Measurements from ENCODE around the gene RNF215.

RNF215 gene

GRCh38 chr22:30386960-30387827 lies at the start of gene RNF215:
RNF215 (minus strand) TSS chr22:30387411; CDS start chr22:30387313, 98 bp downstream.
- DNase-seq (ENCODE audit: low spot score) = peak; percentile 75

DNA sequence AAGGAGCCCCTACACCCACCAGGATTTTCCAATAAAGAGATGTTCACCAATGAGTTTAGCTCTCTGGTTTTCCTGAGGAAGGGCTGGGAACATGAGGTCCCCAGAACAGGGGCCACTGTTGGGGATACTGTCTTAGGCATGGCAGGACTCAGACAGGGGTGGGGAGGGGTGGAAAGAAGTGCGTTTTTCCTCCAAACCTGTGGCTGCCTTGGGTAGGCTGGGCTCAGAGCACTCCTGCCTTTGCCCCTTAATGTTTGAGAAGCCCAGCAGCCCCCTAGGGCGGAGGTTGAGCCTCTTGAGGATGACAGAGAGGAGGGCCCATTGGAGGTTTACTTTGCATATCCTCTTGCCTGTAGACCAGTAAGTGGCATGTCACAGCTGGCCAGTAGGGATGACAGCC lies 49.0 kb upstream of the RNF215 start:
- no peak for DNase-seq (ENCODE audit: low spot score)

DNA sequence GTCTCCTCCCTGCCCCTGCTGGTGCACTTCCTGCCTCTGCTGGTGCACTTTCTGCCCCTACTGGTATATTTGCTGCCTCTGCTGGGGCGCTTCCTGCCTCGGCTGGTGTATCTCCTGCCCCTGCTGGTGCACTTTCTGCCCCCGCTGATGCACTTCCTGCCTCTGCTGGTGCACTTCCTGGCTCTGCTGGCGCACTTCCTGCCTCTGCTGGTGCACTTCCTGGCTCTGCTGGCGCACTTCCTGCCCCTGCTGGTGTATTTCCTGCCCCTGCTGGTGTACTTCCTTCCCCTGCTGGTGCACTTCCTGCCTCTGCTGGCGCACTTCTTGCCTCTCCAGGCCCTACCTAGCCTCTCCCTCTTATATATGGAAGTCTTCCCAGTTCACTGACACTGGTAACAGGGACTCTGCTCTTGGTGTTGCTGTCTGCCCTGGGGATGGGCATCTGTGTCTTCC lies 48.5 kb upstream of the RNF215 start:
- peak; percentile 86 for DNase-seq (ENCODE audit: low spot score)

DNA sequence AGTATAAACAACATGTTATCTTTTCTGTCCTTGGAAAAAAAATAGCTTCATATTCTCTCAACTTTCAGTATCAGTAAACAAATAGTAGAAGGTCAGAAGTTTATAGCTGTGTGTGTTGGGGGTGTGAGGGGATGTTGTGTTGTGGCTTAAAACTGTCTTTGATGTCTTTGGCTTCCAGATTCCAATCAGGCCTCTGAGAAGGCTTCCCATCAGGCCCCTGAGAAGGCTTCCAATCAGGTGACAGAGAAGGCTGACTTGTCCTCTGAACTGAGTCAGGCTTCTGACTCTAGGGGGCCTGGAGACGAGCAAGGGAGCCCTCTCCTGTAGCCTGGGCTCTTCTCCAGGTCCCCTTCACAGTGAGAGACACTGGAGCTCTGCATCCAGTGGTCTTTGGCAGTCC lies 47.6 kb upstream of the RNF215 start:
- no peak for DNase-seq (ENCODE audit: low spot score)

GRCh38 chr22:30433773-30434172 lies 46.6 kb upstream of the RNF215 start:
- DNase-seq (ENCODE audit: low spot score) = no peak

- DNase-seq (ENCODE audit: low spot score) = no peak
Measured at GRCh38 chr22:30433227-30433626, 46.0 kb upstream of the RNF215 start.

GRCh38 chr22:30432520-30432919 lies 45.3 kb upstream of the RNF215 start:
- no peak for DNase-seq (ENCODE audit: low spot score)

GRCh38 chr22:30432096-30432495 lies 44.9 kb upstream of the RNF215 start:
- no peak for DNase-seq (ENCODE audit: low spot score)

- DNase-seq (ENCODE audit: low spot score) = no peak
Measured at GRCh38 chr22:30430933-30431332, 43.7 kb upstream of the RNF215 start.

DNA sequence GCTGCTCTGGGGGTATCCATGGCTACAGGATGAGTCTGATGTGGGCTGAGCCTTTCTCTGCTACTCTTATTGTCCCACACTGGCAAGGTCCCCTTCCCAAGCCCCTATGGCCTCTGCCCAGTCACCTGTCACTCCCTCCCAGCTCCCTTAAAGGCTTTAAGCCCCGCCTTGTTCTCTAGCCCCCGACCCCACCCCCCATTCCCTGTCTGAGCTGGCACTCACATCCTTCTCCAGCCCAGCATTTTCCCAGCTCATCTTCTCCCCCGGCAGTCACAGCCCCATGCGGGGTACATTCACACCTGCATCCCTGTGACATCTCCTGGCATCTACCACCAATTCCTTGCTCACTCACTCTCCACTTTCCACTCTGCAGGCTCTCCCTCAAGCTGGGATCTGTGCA lies 42.7 kb upstream of the RNF215 start:
- DNase-seq (ENCODE audit: low spot score) = no peak

GRCh38 chr22:30427871-30428270 lies 40.7 kb upstream of the RNF215 start:
- no peak for DNase-seq (ENCODE audit: low spot score)

DNA sequence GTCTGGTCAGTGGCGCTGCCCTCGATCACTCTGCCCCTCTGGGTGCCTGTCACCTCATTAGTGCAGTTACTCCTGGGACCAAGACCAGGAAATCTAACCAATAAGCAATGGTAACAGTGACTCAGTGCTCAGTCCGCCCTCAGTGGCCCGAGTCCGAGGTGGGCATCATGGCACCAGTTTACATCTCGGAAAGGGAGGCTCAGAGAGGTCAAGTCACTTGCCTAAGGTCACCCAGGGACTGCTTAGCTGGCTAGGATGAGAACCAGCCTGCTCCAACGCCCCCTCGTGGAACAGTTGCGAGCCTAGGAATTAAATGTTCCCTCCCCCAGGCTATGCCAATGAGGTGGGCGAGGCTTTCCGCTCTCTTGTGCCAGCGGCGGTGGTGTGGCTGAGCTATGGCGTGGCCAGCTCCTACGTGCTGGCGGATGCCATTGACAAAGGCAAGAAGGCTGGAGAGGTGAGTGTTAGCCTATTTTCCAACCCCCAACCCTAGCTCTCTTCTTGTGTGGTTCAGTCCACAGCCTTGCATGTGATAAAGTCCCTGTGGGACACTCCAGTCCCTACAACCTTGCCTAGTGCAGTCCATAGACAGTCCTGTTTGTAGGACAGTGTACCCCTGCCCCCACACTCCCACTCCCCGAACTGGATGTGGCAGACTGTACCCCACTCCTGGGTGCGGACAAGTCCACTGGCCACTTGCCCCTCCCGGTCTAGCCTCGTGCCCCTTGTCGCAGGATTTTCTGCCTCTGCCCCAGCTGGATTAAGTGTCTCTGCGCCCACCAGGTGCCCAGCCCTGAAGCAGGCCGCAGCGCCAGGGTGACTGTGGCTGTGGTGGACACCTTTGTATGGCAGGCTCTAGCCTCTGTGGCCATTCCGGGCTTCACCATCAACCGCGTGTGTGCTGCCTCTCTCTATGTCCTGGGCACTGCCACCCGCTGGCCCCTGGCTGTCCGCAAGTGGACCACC lies 39.5 kb upstream of the RNF215 start:
- peak; percentile 86 for DNase-seq (ENCODE audit: low spot score)

DNA sequence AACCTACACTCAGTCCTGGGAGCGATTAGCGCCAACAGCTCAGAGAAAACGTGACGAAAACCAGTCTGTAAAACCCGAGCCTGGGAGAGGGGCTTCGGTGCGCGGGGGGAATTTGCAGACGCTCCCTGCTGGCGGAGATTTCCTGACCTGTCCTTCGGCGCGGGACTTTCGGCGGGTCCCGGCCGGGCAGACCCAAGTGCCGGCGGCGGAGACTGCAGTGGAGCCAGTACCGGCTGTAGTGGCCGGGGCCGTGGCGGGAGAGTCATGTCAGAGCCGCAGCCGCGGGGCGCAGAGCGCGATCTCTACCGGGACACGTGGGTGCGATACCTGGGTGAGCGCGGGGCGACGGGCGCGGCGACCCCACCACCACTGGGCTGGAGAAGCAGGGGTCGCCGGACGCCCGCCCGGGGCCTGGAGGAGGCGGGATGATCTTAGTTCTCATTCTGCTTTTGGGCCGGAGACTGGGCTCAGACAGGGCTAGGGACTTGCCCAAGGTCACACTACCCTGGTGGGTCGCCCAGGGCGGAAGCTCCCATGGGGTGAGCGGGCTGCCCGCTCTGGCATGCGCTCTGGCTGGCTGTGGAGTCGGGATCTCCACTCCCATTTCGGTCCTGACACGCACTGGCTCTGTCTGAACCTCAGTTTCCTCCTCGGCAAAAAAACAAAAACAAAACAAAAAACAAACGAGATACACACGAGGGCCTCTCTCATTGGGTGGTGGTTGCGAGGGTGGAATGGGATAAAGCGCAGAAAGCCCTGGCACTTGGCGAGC lies 38.6 kb upstream of the RNF215 start, which contains the start of gene MTFP1:
Gene MTFP1, plus strand, starts transcription at position 153 of the 772 bp plus-strand sequence. Its CDS starts 112 bp downstream, at position 265.
- peak; percentile 36 for DNase-seq (ENCODE audit: low spot score)

GRCh38 chr22:30425327-30425615 lies 38.1 kb upstream of the RNF215 start:
- no peak for DNase-seq (ENCODE audit: low spot score)

GRCh38 chr22:30424534-30425326 lies 37.5 kb upstream of the RNF215 start:
- DNase-seq (ENCODE audit: low spot score) = no peak

GRCh38 chr22:30423959-30424533 lies 36.8 kb upstream of the RNF215 start:
- peak; percentile 99 for DNase-seq (ENCODE audit: low spot score)

DNA sequence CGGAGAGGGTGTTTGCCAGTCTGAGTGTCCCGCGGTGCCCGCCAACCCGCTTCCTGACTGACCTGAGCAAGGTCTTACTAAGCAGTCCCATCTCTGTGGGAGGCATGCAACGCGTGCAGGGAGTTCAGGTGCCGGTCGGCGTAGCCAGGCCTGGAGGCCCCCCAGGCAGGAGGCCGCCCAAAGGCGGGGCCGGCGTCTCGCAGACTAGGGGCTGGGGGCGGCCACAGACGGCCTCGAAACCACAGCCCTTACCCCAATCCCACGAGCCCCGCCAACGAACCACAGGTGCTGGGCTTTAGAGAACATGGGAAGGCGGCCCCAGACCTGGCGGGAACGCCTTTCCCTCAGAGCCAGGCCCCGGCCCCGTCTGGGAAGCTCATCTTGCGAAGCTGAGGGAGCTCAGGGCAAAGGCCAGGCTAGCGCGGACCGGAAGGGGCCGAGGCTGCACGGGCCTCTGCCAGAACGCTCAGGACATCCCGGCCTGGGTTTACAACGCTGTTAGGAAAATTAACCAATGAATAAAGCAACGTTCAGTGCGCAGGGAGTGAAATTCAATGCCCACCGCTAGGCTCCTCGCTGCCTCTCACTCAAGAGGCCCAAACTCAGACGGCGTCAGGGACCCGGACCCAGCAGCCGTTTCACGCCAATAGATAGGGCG lies 36.2 kb upstream of the RNF215 start:
- DNase-seq (ENCODE audit: low spot score) = peak; percentile 18

DNA sequence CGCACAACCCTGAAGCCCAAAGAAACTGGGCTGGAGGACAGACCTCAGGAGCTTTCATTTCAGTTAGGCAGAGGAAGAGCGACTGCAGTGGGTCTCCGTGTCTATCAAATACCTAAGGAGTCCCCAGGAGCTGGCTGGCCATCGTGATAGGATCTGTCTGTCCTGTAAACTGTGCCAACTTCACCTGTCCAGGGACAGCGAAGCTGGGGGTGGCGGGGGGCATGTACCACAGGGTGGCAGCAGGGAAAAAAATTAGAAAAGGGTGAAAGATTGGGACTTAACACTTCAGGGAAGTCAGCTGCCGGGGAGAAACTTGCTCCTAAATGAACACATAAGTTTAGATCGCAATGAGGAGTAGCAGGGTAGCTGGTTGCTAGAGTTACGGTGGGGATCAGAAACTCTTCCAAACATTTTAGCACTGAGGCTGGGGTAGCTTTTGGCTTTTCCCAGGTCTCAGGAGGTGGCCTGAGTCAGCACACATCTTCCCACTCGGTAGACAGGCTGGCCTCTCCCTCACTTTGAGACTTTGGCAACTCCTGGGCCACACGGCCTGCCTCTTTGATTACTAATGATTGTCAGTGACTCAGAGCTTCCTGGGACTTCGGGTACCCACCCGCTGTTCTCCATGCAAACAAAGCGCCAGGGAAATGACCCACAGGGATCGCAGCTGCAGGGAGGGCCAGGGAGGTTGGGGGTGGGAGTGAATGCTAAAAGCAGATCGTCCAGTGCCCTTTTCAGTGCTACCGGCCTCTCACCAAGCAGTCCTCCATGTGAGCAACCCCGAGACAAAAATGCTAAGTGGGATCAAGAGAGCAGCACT lies 35.5 kb upstream of the RNF215 start:
- DNase-seq (ENCODE audit: low spot score) = peak; percentile 17

All from CD4-positive, alpha-beta T cell treated with Interleukin-15 for 4 hours (primary cell).